GM23248 (cell line): ENCODE results near the gene SH3TC2.

Source experiments
- EZH2 ChIP-seq: fragments of 200-600 bp; sonication (generic); IDR thresholded peaks from 2 replicates; pipeline ENCODE4 v1.6.1; 2018; ENCODE audit warnings: antibody characterized with exemption, mild to moderate bottlenecking; ENCODE audit not compliant: insufficient read depth, poor library complexity, severe bottlenecking
- EZH2phosphoT487 ChIP-seq: fragments of 200-600 bp; sonication (generic); IDR thresholded peaks from 2 replicates; pipeline ENCODE4 v1.6.1; 2018; ENCODE audit warnings: antibody characterized with exemption, moderate library complexity, mild to moderate bottlenecking, low read depth; ENCODE audit not compliant: insufficient read depth

DNA sequence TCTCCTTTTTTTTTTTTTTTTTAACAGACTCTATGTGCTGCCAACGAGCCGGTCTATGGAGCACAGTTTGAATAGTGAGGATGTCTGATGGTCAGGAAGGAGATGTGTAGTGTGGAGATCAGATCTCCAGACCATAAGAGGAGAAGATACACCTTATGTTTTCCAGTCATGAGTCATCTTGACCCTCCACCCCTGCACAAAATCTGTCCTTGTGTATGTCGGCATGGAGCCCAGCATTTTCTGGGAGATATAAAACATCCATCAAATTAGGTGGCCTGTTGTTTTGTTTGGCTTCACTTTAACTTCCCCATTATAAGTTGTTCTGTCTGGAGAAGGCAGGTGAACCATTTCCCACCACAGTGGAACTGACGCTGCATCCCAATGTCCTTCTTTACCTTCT, 19.2 kb downstream of the SH3TC2 start:
- no peak for TF ChIP-seq EZH2
- TF ChIP-seq EZH2phosphoT487, result no peak
